SH-SY5Y (cell line): Measurements from ENCODE around the gene KMT2A.

Experiments
- GATA2 ChIP-seq: IDR thresholded peaks from 2 replicates; pipeline ENCODE4 v1.6.1; 2011; ENCODE audit warnings: mild to moderate bottlenecking, low read depth, low read length
- GATA3 ChIP-seq: IDR thresholded peaks from 2 replicates; pipeline ENCODE4 v1.6.1; 2011; ENCODE audit warnings: low read depth, mild to moderate bottlenecking, low read length, moderate library complexity

GRCh38 chr11:118412921-118413320, 23.4 kb upstream of the KMT2A start:
- TF ChIP-seq GATA3 (no peak), GATA2 (no peak)
